Occipital lobe (tissue), 2 donors: ENCODE measurements around the gene SPAG6. TPM values are rescaled to one million over a fixed set of nuclear protein-coding genes. Genes with fewer than 3 reads are reported as not detected.
"Not testable (repeated sequence)": the region's sequence is repeated elsewhere in the genome, so short reads cannot be mapped to it uniquely, and the experiment has no call there.

Source experiments
- DNase-seq: peaks from one replicate; lab custom pipeline; 2025; lab: John Stamatoyannopoulos, UW
- total RNA-seq: library from RNA; depleted of rRNA; stranded (reverse); fragments of >200 nt; gene quantifications from one replicate; pipeline ENCODE4 v1.2.3, GENCODE V29; 2014

Gene SPAG6
- total RNA-seq = 1.2 TPM

DNA sequence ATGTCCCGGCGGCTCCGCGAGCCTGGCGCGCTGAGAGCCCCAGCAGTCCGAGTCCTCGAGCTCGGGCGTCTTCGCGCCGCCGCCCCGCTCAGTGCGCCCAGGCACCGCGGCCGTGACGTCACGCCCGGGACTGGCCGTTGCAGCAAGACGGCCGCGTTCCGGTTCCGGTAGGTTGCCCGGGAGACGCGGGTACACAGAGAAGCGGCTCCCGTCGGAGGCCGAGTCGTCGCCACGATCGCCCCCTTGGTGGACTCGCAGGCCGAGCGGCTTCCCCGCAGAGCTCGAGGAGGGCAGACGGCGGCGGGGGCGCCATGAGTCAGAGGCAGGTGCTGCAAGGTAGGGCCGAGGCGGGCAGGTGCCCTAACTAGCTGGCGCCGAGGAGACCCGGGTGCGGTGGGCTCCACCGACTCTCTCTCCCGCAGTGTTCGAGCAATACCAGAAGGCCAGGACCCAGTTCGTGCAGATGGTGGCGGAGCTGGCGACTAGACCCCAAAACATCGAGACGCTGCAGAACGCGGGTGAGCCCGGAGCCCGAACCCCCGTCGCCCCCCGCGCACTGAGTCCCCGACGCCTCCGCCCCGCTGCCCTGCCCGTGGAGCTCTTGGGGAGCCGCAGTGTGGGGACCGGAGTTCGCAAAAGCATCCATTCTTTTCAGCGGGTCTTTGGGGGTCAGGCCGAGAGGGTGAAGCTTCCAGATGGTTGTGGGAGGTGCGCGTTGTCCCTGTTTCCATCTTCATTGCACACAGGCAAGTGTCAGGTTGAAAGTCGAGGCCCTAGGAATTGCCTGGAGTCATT is at the start of gene SPAG6:
Gene SPAG6 (plus strand): TSS at position 196 of the 795 bp plus-strand sequence. CDS start 116 bp downstream, at position 312.
- DNase-seq = peak; percentile 22

- no peak for DNase-seq
Measured at GRCh38 chr10:22301193-22301592, 44.1 kb upstream of the SPAG6 start.

DNA sequence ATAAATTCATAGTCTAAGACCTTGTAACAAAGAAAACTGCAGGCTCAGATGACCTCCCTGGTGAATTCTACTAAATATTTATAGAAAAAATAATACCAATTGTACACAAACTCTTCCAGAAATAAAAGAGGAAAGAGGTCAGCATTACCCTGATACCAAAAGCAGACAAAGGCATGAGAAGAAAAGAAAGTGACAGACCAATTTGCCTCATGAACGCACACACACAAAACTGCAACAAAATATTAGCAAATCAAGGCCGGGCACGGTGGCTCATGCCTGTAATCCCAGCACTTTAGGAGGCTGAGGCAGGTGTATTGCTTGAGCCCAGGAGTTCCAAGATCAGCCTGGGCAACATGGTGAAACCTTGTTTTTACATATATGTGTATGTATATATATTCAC is 41.8 kb upstream of the SPAG6 start:
- no peak for DNase-seq

- no peak for DNase-seq
Measured at GRCh38 chr10:22305721-22306120, 39.6 kb upstream of the SPAG6 start.

DNA sequence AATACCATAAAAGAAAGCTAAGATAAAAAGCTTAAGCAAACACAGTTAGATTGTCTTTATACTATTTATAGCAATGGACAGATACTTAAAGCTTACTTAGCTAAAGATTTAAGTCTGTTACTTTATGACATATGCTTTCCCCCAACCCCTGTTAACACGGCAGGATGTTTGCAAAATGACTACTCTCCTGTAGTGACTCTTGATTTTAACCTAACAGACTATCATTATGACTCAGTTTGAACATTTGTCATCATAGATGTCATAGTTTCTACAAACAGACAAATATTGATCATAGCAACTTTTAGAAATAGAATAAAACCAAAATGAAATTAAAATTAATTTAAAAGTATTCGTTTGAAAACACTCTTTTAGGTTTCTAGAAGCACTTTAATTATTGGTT is 36.9 kb upstream of the SPAG6 start:
- no peak for DNase-seq

- no peak for DNase-seq
Measured at GRCh38 chr10:22309180-22310000, 35.9 kb upstream of the SPAG6 start.

DNA sequence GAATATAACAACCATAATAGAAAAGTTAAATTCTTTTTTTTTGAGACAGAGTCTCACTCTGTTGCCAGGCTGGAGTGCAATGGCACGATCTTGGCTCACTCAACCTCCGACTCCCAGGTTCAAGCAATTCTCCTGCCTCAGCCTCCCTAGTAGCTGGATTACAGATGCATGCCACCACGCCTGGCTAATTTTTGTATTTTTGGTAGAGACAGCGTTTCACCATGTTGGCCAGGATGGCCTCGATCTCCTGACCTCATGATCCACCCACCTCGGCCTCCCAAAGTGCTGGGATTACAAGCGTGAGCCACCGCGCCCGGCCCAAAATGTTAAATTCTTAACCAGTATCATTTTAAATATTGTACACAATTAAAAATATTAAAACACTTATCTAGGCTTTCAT is 35.3 kb upstream of the SPAG6 start:
- DNase-seq = not testable (repeated sequence)

GRCh38 chr10:22310928-22311327 is 34.4 kb upstream of the SPAG6 start:
- no peak for DNase-seq

DNA sequence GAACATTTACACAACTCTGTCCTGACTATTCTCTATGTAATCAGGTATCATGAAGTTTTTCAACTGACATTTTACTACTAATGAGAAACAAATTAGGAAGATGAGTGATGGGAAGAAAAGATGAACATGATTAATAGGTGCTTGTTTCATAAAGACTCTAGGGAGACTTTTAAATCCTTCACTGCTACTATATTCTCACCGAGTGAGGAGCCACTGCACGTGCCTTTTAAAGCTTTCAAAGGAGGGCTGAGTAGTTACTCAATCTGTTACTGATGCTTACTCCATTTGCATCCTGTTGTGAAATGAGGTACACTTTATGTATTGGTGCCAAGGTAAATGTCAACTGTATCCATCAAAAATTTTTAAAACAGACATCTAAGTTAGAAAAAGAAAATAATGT is 30.4 kb upstream of the SPAG6 start:
- DNase-seq = no peak

GRCh38 chr10:22315455-22316285 is 29.6 kb upstream of the SPAG6 start:
- DNase-seq = no peak

- DNase-seq = peak; percentile 80
Measured at GRCh38 chr10:22316286-22317075, 28.8 kb upstream of the SPAG6 start, which contains the start of gene COMMD3. Gene COMMD3, plus strand, starts transcription at chr10:22316388. Its CDS starts 30 bp downstream, at chr10:22316418.

GRCh38 chr10:22317076-22317370 is 28.3 kb upstream of the SPAG6 start:
- no peak for DNase-seq

- DNase-seq = no peak
Measured at GRCh38 chr10:22317771-22318565, 27.3 kb upstream of the SPAG6 start.

DNA sequence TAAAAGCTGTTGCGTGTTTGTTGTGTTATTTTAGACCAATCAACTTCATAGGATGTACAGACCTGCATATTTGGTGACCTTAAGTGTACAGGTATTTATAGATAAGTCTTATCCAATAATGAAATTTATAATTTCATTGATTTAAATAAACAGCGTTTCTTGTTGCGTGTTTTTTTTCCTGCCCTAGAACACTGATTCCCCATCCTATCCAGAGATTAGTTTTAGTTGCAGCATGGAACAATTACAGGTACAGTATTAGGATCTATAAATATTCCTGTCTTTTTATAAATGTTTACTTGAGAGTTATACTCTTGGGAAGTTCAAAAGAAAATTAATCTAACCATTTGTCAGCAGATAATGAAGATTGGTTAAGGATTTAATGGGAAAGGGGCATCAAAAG is 26.5 kb upstream of the SPAG6 start:
- DNase-seq = no peak

GRCh38 chr10:22319547-22319979 is 25.7 kb upstream of the SPAG6 start:
- no peak for DNase-seq

DNA sequence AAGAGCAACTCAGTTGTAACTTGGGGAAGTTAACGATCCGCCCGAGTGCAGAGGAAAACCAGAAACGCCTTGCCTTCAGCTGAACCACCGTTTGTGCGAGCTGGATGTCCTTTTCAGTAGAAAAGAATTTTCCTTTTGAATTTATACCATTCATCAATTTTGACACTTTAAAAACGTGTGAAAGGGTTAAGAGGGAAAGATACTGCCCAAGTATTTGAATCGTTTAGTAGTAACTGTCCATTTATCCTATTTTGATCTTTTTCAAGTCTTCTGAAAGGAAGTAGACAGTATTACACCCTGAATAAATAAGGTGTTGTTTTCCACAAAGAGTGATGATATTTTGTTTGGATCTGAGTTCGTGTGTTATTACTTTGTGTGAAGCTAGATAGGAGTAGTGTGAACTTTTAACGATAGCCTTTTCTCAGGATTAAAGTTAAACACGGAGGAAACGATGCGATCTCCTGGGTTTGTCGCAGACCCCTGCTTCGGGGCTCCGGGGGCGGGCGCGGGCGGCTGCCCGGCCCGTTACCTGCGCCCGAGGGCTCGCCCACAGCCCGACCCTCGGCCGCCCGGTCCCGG is 25.2 kb upstream of the SPAG6 start:
- DNase-seq = no peak

DNA sequence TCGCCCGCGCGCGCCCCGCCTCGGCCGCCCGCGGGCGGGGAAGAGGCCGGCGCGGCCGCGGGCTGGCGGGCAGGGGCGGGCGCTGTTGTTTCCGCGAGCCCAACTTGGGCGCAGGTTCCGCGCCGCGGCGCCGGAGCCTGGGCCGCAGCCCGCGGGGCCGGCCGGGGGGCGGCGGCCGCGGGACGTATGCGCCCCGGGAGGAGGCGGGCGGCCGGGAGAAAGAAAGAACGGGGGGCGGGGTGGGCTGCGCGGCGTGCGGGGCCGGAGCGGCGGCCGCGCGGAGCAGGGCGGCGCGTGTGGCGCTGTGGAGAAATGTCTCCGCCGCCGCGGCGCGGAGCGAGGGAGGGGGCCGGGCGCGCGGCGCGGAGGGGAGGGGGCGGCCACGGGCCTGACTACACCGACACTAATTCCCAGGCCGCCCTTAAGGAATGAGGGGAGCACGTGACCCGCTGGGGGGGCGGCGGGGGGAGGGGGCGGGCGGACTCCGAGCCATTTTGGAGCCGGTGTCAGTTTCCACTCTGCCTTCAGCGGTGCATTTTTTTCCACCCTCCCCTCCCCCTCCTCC is 24.6 kb upstream of the SPAG6 start, which contains the start of gene BMI1:
Gene BMI1 (plus strand): TSS at position 509 of the 565 bp plus-strand sequence. CDS start 5,351 bp downstream, outside the sequence.
- peak; percentile 85 for DNase-seq

GRCh38 chr10:22321156-22321923 is 24.0 kb upstream of the SPAG6 start:
- peak; percentile 74 for DNase-seq
